Activated CD4-positive, CD25-positive, alpha-beta regulatory T cell treated with anti-CD3 and anti-CD28 coated beads, Interleukin-2, amount 50 U/mL, for 16 hours (primary cell): ENCODE results near the gene DALRD3.
"Not testable (repeated sequence)": the region's sequence is repeated elsewhere in the genome, so short reads cannot be mapped to it uniquely, and the experiment has no call there.

ENCODE experiments used
- DNase-seq: peaks from one replicate; pipeline ENCODE4 v3.0.0-alpha.2; 2020; ENCODE audit warnings: low read depth, low spot score

DALRD3 gene

DNA sequence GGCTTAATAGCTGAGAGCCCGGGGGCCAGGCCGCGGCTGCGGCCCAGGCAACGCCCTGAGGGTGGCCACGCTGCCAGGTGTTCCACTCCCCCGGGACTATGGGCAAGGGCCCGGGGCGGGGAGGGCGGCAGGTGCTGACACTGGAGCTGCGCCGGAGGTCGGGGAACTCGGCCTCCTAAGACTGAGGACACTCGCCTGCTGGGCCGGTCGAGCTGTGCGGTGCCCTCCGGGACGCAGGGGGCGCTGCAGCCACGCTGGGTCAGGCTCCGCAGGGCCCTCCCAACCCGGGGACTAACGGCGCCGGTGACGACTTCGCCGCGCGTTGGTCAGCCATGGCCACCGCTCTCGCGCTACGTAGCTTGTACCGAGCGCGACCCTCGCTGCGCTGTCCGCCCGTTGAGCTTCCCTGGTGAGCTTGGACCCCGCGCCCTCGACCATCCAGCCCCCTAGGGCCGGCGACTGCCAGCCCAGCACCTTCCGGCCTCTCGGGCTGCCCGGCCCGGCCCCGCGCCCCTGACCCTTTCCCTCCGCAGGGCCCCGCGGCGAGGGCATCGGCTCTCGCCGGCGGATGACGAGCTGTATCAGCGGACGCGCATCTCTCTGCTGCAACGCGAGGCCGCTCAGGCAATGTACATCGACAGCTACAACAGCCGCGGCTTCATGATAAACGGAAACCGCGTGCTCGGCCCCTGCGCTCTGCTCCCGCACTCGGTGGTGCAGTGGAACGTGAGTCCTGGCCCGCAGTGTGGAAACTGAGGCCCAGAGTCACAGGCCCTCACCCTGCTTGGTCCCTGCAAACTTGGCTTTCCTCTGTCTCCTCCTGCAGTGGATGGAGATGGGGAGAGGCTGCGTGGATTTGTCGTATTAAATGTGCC lies 3.7 kb upstream of the DALRD3 start, which contains the start of gene NDUFAF3:
NDUFAF3 (plus strand) TSS at position 309 of the 875 bp plus-strand sequence; CDS start at position 333, 24 bp downstream.
- peak; percentile 84 for DNase-seq

DNA sequence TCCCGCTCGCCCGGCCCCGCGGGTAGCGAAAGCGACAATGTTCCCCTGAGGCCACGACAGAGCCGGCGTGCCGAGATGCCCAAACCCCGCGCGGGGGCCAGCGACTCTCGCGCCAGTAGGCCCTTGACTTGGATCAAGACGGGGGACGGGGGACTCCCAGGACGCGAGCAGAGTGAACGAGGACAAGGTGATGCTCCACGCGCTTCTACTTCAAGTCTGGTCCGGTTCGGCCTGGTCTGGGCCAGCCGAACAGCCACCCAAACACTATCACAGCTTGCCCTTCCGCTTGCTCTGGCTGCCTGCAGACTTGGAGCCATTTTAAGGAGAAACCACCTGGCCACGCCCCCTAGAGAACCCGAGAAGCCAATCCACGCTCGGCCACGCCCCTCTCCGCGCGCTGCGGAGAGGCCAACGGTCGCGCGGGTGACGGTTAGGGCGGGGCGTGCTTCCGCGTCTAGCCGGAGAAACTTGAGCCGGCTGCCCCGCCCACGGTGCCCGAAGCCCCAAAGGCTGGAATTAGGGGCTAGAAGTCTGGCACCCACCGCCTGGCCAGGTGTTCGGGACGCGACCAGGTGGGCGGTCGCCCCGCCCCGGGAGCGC lies 2.9 kb upstream of the DALRD3 start:
- DNase-seq: peak; percentile 96

DNA sequence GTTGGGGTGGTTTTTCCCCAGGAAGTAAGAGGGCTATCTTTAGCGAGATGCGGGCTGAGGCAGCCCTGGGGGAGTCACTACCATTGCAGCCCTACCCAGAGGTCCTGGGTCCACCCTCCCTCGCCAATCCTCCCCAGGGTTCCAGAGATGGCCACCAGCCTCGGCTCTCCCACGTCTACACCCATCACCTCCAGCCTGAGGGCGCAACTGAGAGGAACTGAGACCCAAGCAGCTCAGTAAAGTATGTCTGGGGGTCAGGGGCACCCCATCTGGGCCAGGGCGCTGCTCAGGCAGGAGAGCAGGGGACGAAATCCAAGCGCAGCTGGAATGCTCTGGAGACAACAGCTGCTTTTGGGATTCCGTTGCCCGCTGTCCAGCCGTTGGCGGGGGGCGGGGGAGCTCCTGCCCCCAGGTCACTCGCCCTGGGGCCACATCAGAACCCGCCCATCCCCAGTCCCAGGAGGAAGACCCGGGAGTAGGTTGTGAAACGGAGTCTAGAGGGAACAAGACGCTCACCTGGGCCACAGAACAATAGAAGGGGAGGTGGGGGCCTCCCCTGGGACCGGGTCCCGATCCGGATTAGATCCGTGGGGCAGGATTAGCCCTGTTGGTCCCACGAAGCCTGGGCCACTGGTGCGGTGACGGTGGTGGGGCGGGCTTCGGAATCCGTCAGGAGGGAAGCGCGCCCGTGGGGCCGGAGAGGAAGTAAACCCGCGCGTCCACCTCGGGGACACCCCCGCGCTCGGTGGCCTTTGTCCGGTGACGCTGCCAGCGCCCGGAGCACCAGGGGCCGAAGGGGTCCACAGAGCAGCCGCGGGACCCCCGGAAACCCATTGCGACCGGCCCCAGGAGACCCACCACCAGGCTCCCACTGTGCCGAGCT lies 2.2 kb upstream of the DALRD3 start:
- no peak for DNase-seq

DNA sequence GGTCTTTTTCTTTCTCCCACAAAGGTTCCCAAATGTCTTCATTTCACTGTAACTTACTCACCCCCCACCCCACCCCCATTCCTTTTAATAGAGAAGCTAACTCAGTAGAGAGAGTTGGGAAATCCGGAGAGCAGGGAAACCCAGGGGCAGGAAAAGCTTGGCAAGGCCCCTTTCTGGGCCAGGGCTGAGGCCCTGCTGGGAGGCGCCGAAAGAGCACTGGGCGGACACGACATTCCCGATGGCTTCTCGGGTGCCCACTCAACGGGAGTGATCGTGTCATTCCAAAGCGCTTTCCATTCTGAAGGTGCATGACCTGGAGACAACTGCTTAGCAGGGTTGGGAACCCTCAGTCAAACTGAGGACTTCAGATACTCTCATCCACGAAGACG lies 1.6 kb upstream of the DALRD3 start:
- no peak for DNase-seq

DNA sequence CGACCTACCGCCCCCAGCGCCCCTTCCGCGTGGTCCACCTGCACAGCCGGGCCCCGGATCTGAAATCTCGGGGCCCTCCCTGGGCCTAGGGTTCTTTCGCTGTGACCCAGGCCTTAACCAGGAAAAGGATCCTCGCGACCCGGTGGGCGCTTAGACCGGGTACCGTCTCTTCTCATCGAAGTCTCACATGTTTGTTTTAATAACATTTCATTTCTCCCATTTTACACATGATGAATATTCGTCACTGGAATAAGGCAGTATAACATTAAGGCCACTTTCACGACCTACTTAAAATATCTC lies 277 bp upstream of the DALRD3 start:
- no peak for DNase-seq

DNA sequence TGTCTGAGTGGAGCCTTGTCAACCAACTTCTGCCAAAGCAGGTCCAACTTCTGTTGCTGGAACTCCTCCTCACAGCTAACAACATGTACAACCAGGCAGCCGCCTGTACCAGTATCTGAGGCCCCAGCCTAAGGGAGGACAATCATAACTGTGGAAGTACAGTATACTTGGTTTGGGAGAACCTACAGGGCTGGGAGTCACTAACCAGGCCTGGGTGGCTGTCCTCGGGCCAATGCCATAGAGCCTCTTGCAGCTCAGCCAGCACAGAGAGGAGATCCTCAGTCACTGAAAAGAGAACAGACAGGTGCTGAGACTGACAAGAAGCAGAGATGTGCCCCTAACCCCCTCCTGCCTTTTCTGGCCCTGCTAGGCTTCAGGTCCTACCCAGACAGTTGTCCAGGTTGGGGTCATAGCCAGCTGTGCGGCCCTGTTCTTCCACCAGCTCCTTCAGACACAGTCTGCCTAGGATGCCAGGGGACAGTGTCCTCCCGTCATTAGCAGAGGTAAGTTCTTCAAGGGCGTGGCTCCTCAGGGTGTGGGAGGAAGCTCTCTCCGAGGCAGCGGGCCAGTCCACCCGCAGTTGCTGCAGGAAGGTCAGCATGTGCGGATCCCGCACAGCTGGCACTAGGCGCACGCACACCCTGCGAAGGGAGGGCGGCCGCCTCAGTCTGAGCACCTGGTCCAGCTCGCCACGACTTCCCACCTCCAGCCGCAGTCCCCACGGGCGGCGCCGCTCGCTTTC lies 980 bp downstream of the DALRD3 start:
- DNase-seq: no peak

DNA sequence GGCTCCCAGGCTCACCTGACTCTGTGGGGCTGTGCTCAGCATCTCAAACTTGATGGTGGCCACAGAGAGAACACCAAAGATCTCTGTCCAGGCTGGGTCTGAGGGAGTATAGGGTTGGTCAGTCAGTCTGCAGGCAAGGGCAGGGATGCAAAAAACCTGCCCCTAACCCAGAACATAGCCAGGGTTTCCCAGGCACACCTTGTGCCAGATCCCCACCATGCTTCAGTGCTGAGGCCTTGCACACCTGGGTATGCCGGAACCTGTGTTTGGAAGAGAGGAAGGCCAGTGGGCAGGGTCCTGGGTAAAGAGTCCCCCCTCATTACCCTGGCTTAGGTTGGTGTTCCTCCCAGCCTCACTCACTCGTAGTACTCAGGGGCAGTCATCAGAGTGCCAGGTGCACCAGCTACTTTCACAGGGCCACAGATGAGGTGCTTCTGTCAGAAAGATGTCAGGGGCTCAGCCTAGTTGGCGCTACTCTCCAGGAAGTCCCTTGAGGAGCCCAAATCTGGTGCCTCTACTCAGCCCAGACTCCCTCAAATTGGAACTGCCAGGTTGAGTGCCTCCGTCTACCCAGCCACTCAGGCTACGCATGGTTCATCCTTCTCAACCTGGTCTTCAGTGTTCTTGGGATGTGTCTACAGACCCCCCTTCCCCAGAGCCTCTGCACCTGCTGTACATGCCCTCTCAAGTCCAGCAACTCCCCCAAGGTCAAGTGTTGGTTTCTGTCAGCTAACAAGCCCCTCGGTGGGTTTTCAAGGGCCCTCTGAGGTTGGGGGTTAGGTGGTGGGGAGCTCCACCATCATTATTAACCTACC lies 1.8 kb downstream of the DALRD3 start:
- DNase-seq: no peak

DNA sequence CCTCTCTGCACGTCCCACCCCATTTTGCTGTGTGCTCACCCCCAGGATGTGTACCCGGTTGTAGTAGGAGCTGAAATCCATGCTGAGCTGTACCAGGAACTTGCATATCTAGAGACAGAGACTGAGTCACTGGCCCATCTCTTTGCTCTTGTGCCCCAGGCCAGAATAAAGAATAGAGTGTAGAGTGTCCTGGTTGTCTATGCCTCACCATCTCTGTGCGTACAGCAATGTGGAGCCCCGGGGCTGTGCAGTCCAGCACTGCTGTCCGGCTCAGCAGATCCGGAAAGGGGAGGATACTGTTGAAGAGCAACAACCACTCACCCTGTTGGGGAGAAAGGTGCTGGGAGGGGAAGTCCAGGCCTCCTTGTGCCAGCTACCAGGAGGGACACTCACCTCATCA lies 2.6 kb downstream of the DALRD3 start:
- no peak for DNase-seq

DNA sequence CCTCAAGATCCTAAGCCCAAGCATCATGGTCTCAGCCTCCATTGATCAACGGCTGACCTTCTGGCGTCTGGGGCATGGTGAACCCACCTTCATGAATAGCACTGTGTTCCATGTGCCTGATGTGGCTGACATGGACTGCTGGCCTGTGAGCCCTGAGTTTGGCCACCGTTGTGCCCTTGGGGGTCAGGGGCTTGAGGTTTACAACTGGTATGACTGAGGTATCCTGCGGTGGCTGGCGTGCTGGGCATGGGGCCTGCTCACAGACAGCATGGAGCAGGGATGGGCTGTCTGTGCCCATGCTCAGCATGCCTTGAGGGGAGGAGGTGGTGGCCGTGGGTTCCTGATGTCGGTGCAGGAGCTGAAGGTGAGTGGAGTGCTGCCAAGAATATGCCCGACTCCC lies 3.3 kb downstream of the DALRD3 start:
- no peak for DNase-seq

DNA sequence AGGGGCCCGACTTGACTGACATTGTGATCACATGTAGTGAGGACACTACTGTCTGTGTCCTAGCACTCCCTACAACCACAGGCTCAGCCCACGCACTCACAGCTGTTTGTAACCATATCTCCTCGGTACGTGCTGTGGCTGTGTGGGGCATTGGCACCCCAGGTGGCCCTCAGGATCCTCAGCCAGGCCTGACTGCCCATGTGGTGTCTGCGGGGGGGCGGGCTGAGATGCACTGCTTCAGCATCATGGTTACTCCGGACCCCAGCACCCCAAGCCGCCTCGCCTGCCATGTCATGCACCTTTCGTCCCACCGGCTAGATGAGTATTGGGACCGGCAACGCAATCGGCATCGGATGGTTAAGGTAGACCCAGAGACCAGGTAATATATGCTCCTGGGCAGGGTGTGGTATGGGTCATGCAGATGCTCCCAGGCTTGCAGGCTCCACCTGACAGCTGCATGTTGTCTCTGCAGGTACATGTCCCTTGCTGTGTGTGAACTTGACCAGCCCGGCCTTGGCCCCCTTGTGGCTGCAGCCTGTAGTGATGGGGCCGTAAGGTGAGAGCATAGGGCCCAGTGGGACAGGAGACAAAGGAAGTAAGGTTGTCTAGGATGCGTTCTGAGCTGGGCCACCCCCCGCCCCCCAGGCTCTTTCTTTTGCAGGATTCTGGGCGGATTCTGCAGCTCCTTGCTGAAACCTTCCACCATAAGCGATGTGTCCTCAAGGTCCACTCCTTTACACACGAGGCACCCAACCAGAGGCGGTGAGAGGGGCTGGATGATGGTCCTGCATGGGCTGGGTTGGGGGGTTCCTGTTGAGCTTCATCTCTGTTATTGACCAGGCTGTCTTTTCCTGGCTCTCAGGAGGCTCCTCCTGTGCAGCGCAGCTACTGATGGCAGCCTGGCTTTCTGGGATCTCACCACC lies 4.4 kb downstream of the DALRD3 start:
- DNase-seq: no peak

DNA sequence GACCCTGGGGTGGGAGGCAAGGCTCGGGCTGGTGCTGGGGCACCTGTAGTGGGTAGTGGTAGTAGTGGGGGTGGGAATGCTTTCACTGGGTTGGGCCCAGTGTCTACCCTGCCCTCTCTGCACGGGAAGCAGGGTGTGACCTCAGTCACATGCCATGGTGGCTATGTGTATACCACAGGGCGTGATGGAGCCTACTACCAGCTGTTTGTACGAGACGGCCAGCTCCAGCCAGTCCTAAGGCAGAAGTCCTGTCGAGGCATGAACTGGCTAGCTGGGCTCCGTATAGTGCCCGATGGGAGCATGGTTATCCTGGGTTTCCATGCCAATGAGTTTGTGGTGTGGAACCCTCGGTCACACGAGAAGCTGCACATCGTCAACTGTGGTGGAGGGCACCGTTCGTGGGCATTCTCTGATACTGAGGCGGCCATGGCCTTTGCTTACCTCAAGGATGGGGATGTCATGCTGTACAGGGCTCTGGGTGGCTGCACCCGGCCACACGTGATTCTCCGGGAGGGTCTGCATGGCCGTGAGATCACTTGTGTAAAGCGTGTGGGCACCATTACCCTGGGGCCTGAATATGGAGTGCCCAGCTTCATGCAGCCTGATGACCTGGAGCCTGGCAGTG lies 5.2 kb downstream of the DALRD3 start:
- DNase-seq: no peak

DNA sequence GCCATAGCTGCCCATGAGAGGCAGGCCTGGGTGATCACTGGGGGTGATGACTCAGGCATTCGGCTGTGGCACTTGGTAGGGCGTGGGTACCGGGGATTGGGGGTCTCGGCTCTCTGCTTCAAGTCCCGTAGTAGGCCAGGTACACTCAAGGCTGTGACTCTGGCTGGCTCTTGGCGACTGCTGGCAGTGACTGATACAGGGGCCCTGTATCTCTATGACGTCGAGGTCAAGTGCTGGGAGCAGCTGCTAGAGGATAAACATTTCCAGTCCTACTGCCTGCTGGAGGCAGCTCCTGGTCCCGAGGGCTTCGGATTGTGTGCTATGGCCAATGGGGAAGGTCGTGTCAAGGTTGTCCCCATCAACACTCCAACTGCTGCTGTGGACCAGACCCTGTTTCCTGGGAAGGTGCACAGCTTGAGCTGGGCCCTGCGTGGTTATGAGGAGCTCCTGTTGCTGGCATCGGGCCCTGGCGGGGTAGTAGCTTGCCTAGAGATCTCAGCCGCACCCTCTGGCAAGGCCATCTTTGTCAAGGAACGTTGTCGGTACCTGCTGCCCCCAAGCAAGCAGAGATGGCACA lies 5.9 kb downstream of the DALRD3 start:
- DNase-seq: no peak

DNA sequence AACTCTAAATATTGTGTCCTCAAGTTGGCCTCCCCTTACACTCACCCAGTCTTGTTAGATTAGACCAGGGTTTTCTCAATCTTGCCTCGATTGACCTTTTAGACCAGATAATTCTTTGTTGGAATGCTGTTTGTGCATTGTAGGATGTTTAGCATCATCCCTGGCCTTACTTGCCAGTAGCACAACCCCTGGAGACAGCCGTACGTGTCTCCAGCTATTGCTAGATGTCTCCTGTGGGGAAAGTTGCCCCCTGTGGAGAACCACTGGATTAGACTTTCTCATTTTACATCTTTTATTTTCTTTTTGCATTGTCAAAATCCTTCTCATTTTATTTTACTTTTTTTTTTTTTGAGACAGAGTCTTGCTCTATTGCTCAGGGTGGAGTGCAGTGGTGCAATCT lies 9.0 kb downstream of the DALRD3 start:
- DNase-seq: no peak

DNA sequence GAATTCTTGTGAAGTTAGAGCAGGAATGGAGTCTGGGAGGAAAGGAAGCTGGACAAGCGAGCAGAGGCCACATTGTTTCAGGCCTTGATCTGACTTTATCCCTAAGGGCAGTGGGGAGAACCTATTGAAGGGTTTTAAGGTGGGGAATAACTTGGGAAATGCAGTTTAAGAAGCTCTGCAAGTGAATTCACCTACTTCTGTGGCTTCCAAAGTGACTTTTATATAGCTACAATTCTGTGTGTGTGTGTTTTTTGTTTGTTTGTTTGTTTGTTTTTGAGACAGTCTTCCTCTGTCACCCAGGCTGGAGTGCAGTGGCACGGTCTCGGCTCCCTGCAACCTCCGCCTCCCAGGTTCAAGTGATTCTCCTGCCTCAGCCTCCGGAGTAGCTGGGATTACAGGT lies 9.8 kb downstream of the DALRD3 start:
- not testable (repeated sequence) for DNase-seq

DNA sequence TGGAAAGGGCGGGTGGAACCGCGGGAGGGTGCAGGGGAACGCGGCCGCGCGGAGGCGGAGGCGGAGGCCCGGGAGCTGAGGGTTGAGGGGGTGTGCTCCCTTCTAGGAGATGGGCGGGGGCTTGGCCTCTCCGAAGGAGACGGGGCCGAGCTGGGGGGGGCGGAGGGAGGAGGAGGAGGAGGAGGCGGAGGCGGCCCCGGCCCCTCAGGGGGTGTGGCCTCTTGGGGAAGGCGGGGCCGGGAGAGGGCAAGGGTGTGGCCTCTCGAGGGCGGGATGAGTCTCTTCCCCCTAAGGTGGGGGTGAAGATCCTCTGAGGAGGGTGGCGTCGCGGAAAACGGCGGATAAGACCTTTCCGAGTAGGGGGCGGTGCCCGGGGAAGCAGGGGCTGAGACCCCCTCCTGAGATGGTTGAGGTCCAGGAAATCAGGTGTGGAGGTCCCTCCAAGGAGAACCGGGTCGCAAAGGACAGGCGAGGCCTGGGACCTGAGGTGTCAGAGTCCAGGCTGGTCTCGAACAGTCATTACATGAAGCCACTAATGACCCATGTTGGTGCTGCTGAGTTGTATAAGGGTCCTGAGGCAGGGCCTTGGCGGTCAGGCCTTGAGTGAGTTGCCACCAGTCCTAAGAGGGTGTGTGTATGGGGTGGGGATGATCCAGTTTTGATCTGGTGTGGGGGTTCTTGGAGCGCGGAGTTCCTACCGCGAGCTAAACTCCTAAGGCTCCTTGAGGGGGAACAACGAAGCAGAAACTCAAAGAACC lies 10.4 kb downstream of the DALRD3 start:
- DNase-seq: peak; percentile 74

DNA sequence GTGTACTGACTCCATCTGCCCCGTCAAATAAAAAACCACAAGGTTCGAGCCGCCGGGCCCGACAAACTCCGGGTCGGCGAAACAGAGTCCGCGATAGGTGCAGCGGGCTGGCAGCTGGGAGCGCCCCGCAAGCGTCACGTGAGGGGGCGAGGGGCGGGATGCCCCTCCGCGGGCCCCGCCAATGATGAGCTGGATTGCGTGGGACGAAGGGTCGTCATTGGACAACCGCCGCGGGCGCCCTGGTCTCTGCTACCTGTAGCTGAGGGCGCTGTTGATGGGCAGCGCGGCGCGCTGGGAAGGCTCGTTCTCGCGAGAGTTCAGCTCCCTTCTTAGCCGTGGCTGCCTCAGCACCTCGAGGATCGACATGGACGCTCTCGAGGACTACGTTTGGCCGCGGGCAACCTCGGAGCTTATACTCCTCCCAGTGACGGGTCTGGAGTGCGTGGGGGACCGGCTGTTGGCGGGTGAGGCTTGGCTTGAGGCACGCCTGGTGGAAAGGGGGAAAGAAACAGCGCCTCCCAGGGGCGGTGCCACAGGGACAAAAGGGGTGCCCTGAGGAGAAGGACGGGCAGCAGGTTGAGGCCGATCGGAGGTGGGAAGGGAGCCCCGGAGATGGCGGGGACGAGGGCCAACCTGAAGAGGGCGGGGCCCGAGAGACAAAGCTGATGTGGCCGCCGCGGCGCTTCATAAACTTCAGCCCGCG lies 11.2 kb downstream of the DALRD3 start, which contains the start of gene WDR6:
WDR6 (plus strand) TSS at position 324 of the 703 bp plus-strand sequence; CDS start at position 365, 41 bp downstream.
- DNase-seq: peak; percentile 97

DNA sequence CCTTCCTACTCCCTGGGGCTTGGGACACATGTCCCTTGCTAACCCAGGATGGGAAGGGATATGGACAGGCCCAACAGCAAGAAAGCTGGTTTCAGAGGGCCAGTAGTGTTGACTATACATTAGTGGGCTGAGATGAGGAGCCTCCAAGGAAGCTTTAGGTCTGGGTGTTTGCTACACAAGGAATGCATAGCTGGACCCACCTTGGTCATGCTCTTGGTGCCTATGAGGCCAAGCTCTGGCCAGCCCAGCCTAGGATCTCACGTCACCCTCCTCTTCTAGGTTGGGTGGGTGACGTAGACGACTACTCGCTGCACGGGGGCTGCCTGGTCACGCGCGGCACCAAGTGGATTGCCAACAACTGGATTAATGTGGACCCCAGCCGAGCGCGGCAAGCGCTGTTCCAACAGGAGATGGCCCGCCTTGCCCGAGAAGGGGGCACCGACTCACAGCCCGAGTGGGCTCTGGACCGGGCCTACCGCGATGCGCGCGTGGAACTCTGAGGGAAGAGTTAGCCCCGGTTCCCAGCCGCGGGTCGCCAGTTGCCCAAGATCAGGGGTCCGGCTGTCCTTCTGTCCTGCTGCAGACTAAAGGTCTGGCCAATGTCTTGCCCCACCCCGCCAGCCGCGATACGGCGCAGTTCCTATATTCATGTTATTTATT lies 11.8 kb downstream of the DALRD3 start:
- DNase-seq: no peak
